Muscle layer of colon (tissue), 2 donors: ENCODE results near the gene SP5.

Experiments
- H3K27ac ChIP-seq: one replicate; pipeline ENCODE4 v1.7.0; 2013; ENCODE audit warnings: low read depth, mild to moderate bottlenecking, low read length, moderate library complexity
- H3K27me3 ChIP-seq, 2 donors: one replicate each; pipeline ENCODE4 v1.7.0; 2013; ENCODE audit warnings: low read length in 2 of 2, mild to moderate bottlenecking in 2 of 2; ENCODE audit not compliant: insufficient read depth in 2 of 2, control insufficient read depth in 1 of 2
- H3K36me3 ChIP-seq: one replicate; pipeline ENCODE4 v1.7.0; 2013; ENCODE audit warnings: mild to moderate bottlenecking, low read length; ENCODE audit not compliant: insufficient read depth
- H3K4me1 ChIP-seq: one replicate; pipeline ENCODE4 v1.7.0; 2013; ENCODE audit warnings: mild to moderate bottlenecking, low read length; ENCODE audit not compliant: insufficient read depth
- H3K4me3 ChIP-seq, 2 donors: one replicate each; pipeline ENCODE4 v1.7.0; 2013; ENCODE audit warnings: low read length in 2 of 2, low read depth in 1 of 2, mild to moderate bottlenecking in 1 of 2, moderate library complexity in 1 of 2
- H3K9ac ChIP-seq: one replicate; pipeline ENCODE4 v1.7.0; 2013; ENCODE audit warnings: low read length
- H3K9me3 ChIP-seq: one replicate; pipeline ENCODE4 v1.7.0; 2013; ENCODE audit warnings: mild to moderate bottlenecking, low read length
- donor health status: abdominal sarcoma.
- donor health status: Adenocarcinoma of cecum.

Gene SP5

GRCh38 chr2:170689481-170689880 lies 25.7 kb upstream of the SP5 start:
- Histone ChIP-seq H3K4me1 (no peaks in the 10 kb centered on the region), H3K27me3 (no peaks in the 10 kb centered on the region)

DNA sequence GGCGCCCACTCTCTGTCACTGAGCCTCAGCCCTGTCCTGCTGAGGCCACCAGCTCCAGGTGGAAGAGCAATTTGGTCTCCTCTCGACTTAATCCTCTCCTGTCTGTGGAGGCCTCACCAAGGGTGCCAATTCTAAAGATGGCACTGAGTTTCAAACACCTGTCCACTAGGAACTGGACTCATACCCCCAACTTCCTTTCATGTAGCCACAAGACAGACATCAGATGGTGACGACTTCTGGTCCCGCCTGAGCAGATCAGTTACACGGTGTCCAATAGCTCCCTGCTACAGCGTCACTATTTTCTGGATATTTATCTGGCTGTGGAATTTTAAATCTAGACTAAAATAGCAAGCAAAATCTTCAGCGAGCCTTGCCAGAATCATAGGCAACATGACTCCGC lies 24.5 kb upstream of the SP5 start:
- Histone ChIP-seq H3K4me1 (no peaks in the 10 kb centered on the region), H3K36me3 (no peaks in the 10 kb centered on the region), H3K9me3 (no peaks in the 10 kb centered on the region), H3K27me3 (no peaks in the 10 kb centered on the region), H3K4me3 (no peak overlapping the region), H3K9ac (no peak overlapping the region), H3K27ac (no peak overlapping the region)

More at GRCh38 chr2:170689481-170689880, 25.7 kb upstream of the SP5 start:
- no peaks in the 10 kb centered on the region for H3K36me3 ChIP-seq
- no peak overlapping the region for H3K4me3 ChIP-seq
- no peaks in the 10 kb centered on the region for H3K9me3 ChIP-seq
- H3K27ac ChIP-seq: no peak overlapping the region
- no peak overlapping the region for H3K9ac ChIP-seq

DNA sequence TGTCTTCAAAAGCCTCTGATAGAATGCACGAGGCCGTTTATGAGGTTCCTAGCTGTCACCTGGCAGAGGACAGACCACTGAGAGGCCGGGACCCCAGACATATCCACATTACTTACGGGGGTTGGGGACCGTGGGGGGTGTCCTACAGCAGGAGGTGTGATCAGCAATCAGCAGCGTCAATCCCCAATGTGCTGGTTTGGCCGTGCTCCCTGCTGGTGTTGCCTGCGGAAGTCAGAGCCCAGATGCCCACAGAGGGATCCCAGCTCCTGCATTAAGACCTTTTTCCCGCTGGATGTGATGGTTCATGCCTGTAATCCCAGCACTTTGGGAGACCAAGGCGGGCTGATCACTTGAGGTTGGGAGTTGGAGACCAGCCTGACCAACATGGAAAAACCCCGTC lies 20.8 kb upstream of the SP5 start:
- no peak overlapping the region for H3K27ac ChIP-seq
- H3K9ac ChIP-seq: no peak overlapping the region
- H3K4me3 ChIP-seq: no peak overlapping the region
- H3K4me1 ChIP-seq: no peaks in the 10 kb centered on the region
- no peaks in the 10 kb centered on the region for H3K27me3 ChIP-seq
- H3K9me3 ChIP-seq: no peaks in the 10 kb centered on the region
- no peaks in the 10 kb centered on the region for H3K36me3 ChIP-seq

DNA sequence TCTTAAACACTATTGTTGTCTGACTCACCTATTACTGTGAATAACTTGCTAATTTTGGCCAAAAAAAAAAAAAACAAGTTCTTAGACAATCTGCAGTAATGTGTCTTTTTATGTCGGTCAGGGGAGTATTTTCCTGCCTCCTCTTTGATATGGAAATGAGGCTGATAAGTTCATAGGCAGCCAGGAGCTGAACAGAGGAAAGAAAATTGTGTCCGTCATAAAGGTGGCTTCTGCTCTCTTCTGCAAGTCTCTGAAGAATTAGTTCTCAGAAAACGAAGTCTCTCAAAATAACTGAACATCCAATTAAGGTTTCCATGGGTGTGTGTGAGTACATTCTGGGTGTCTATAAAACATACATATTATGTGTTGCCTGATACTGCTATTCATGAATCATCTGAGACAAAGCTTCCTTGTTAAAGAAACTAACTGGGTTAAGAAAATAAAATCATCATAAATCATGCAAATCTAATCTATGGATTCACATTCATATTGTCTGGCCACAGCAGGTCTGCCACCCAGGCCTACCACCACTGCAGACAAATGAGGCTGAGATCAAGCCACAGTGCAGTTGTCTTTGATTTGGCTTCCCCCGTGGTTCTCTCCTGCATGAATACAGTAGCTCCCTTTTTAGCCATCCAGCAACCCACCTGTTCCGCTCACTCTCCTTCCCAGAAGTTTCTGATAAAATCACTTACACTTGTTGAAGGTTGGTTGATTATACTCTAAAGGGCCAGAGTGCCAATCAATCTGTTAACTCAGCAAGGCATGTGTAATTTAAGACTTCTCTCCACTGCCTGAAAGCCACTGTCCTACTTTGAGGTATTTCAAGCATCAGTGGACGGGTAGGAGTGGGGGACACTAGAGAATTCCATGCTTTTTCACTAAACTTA lies 19.4 kb upstream of the SP5 start:
- Histone ChIP-seq H3K9ac (no peak overlapping the region), H3K27ac (no peak overlapping the region), H3K4me3 (no peak overlapping the region), H3K9me3 (no peaks in the 10 kb centered on the region), H3K4me1 (no peaks in the 10 kb centered on the region), H3K36me3 (no peaks in the 10 kb centered on the region), H3K27me3 (no peaks in the 10 kb centered on the region)

DNA sequence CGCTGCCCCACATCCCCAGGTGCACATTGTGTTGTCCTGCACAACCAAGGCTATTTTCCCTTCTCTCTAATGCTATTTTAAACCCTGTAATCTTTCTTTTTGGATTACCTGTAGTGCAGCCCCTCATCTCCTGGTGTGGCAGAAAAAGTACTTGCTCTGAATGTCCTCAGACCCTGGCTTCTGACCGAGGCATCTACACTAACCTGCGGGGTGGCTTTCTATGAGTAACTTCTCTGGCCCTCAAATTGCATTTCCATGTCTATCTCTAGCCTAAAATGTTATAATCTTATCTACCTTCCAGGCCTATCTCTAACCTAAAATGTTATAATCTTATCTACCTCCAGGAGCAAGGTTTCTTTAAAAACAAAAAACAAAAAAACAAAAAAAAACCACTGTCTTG lies 18.2 kb upstream of the SP5 start:
- no peaks in the 10 kb centered on the region for H3K4me1 ChIP-seq
- H3K9ac ChIP-seq: no peak overlapping the region
- H3K4me3 ChIP-seq: no peak overlapping the region
- no peaks in the 10 kb centered on the region for H3K27me3 ChIP-seq
- H3K27ac ChIP-seq: no peak overlapping the region
- no peaks in the 10 kb centered on the region for H3K9me3 ChIP-seq
- H3K36me3 ChIP-seq: no peaks in the 10 kb centered on the region

GRCh38 chr2:170701011-170701410 lies 14.1 kb upstream of the SP5 start:
- Histone ChIP-seq H3K9me3 (no peaks in the 10 kb centered on the region), H3K27ac (no peak overlapping the region), H3K36me3 (no peaks in the 10 kb centered on the region), H3K4me3 (no peak overlapping the region), H3K27me3 (no peaks in the 10 kb centered on the region), H3K9ac (no peak overlapping the region), H3K4me1 (no peaks in the 10 kb centered on the region)

DNA sequence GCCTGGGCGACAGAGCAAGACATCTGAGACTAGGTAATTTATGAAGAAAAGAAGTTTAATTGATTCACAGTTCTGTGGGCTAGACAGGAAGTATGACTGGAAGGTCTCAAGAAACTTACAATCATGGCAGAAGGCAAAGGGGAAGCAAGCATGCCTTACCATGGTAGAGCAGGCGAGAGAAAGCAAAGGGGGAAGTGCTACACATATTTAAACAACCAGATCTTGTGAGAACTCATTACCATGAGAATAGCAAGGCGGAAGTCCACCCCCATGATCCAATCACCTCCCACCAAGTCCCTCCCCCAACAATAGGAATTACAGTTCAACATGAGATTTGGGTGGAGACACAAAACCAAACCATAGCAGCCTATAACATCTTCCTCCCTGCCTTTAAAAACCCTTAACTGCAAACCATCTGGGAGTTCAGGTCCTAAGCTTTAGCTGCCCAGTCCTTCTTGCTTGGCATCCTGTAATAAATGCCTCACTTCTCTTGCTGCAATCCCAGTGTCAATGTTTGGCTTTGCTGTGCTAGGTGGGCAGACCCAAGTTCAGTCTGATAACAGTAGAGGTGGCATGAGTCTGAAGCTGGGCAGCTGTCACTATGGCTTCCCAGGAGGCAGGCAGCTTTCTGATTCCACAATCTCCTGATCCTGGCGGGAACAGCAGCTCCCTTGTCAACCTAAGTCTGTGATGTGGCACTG lies 11.2 kb upstream of the SP5 start:
- Histone ChIP-seq H3K4me1 (no peaks in the 10 kb centered on the region), H3K27ac (no peak overlapping the region), H3K9ac (no peak overlapping the region), H3K27me3 (no peaks in the 10 kb centered on the region), H3K9me3 (no peaks in the 10 kb centered on the region), H3K36me3 (no peaks in the 10 kb centered on the region), H3K4me3 (no peak overlapping the region)

DNA sequence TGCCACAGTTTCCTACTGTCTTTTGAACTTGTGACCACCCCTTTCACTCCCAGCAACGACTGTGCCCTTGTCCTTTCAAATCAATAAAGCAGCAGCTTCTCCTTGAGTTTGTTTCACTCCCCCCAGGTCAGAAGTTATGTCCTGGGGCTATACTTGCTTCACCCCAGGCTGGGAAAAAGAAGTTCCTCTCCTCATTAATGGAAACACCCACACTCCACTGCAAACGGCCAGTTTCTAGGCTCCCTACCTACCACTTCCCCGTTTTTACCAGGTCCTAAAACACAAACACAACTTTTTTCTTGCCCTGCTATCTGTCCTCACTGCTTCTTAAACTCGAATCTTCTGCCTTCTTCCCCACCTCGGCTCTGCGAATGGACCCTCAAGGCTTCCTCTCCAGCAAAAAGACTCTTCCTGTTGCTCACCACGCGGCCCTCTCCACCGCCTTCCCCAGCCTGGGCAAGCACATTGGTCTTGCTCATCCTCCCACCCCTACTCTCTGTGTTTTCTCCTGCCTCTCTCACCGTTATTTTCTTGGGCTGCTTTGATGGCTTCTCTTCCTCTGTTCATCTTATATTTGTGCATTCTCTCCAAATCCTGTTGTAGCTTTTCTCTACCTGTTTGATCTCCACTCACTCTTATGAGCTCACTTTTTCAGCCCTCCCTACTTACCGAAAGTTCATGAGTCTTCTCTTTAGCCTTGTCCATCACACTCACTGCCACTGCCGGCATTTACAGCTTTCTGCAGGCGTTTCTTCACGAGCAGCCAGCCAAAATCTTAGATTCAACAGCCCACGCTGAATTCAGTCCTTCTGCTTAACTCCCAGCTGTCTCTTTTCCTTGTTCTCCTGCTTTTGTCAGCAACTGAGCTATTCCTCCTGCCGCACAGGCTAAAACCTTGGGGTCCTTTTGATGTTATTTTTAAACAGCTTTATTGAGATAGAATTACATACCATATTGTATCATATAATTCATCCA lies 7.0 kb upstream of the SP5 start:
- Histone ChIP-seq H3K4me3 (no peak overlapping the region), H3K9ac (no peak overlapping the region), H3K36me3 (no peaks in the 10 kb centered on the region), H3K27me3 (peaks cover 9 to 19% of the 10 kb centered on the region in 2 donors), H3K4me1 (peaks cover 5% of the 10 kb centered on the region), H3K9me3 (no peaks in the 10 kb centered on the region), H3K27ac (no peak overlapping the region)

DNA sequence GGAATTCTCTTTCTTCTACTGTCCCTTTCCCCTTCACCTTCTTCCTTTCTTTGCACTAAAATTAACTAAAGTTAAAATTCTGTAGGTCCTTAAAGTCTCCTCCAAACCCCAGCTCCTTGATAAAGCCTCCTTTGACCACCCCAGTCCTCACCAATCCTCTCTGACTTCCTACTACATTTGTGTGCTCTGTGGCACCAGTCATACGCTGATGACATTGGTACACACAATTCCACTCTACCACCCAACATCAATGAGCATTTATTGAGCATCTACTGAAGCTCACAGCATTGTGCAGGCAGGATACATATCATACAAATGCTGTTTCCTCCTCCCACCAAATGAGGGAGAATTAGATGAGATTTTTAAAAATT lies 4.5 kb upstream of the SP5 start:
- Histone ChIP-seq H3K4me1 (peaks cover 5% of the 10 kb centered on the region), H3K4me3 (no peak overlapping the region), H3K9me3 (no peaks in the 10 kb centered on the region), H3K27me3 (peaks cover 9 to 43% of the 10 kb centered on the region in 2 donors), H3K36me3 (no peaks in the 10 kb centered on the region), H3K27ac (no peak overlapping the region), H3K9ac (no peak overlapping the region)

- peaks cover 5% of the 10 kb centered on the region for H3K4me1 ChIP-seq
- H3K27me3 ChIP-seq: peaks cover 9 to 50% of the 10 kb centered on the region in 2 donors
- no peak overlapping the region for H3K9ac ChIP-seq
- H3K36me3 ChIP-seq: no peaks in the 10 kb centered on the region
- H3K4me3 ChIP-seq: no peak overlapping the region
- no peak overlapping the region for H3K27ac ChIP-seq
- H3K9me3 ChIP-seq: no peaks in the 10 kb centered on the region
Measured at GRCh38 chr2:170711196-170711773, 3.9 kb upstream of the SP5 start.
